DOHH2 (cell line): ENCODE data around the gene CARNS1.

Experiments
- H3F3A ChIP-seq: fragments of 200-600 bp; sonication (generic), shearing (Covaris generic); 2 replicates; pipeline ENCODE4 v1.6.0; 2016; ENCODE audit warnings: antibody characterized with exemption, mild to moderate bottlenecking; ENCODE audit not compliant: control insufficient read depth, insufficient read depth
- H3K27ac ChIP-seq: fragments of 200-600 bp; sonication (generic); 2 replicates; pipeline ENCODE4 v1.5.1; 2014; ENCODE audit warnings: low read depth, mild to moderate bottlenecking, low read length, moderate library complexity
- H3K27me3 ChIP-seq: fragments of 200-600 bp; sonication (generic); 2 replicates; pipeline ENCODE4 v1.6.1; 2014; ENCODE audit warnings: mild to moderate bottlenecking, low read length, mixed read lengths; ENCODE audit not compliant: control insufficient read depth
- H3K36me3 ChIP-seq: fragments of 200-600 bp; sonication (generic); 2 replicates; pipeline ENCODE4 v1.6.1; 2014; ENCODE audit warnings: mild to moderate bottlenecking, low read length, moderate library complexity, mixed read lengths; ENCODE audit not compliant: control insufficient read depth
- H3K4me1 ChIP-seq: fragments of 200-600 bp; sonication (generic); 2 replicates; pipeline ENCODE4 v1.6.1; 2014; ENCODE audit warnings: mild to moderate bottlenecking, low read length, mixed read lengths; ENCODE audit not compliant: control insufficient read depth
- H3K4me2 ChIP-seq: fragments of 200-600 bp; sonication (generic); 2 replicates; pipeline ENCODE4 v1.6.0; 2014; ENCODE audit warnings: mild to moderate bottlenecking, low read length, moderate library complexity
- H3K4me3 ChIP-seq: fragments of 200-600 bp; sonication (generic); 2 replicates; pipeline ENCODE4 v1.5.1; 2014; ENCODE audit warnings: mild to moderate bottlenecking, low read length, mixed read lengths
- H3K79me2 ChIP-seq: fragments of 200-600 bp; sonication (generic); 2 replicates; pipeline ENCODE4 v1.6.1; 2014; ENCODE audit warnings: mild to moderate bottlenecking, low read length, mixed read lengths; ENCODE audit not compliant: control insufficient read depth
- H3K9me2 ChIP-seq: fragments of 200-600 bp; sonication (generic); replicated peaks from 2 replicates; pipeline ENCODE4 v1.6.1; 2014; ENCODE audit warnings: mild to moderate bottlenecking, low read length, mixed read lengths; ENCODE audit not compliant: control insufficient read depth
- H3K9me3 ChIP-seq: fragments of 200-600 bp; sonication (generic); 2 replicates; pipeline ENCODE4 v1.6.1; 2014; ENCODE audit warnings: antibody characterized with exemption, low read length, mixed read lengths; ENCODE audit not compliant: control insufficient read depth, insufficient read depth
- H4K20me1 ChIP-seq: fragments of 200-600 bp; sonication (generic); 2 replicates; pipeline ENCODE4 v1.6.0; 2014; ENCODE audit warnings: low read depth, mild to moderate bottlenecking, antibody characterized with exemption, low read length, moderate library complexity; ENCODE audit not compliant: control insufficient read depth, insufficient read depth
- CTCF ChIP-seq: fragments of 200-600 bp; sonication (generic); IDR thresholded peaks from one replicate; pipeline ENCODE4 v1.5.1; 2014; ENCODE audit warnings: antibody characterized with exemption, mild to moderate bottlenecking, low read depth, low read length; ENCODE audit not compliant: poor library complexity, severe bottlenecking
- EZH2phosphoT487 ChIP-seq: fragments of 200-600 bp; sonication (generic); IDR thresholded peaks from 2 replicates; pipeline ENCODE4 v1.6.1; 2017; ENCODE audit warnings: borderline replicate concordance, mild to moderate bottlenecking, antibody characterized with exemption, low read length, moderate library complexity, mixed read lengths

CARNS1 gene

GRCh38 chr11:67470337-67471002 lies 55.0 kb downstream of the CARNS1 start:
- Histone ChIP-seq H4K20me1 (no peaks in the 10 kb centered on the region), H3K4me1 (peaks cover 59% of the 10 kb centered on the region), H3F3A (peaks cover 3% of the 10 kb centered on the region; the same call in 1 of the 2 replicates), H3K36me3 (peaks cover 5% of the 10 kb centered on the region), H3K27ac (no peak overlapping the region), H3K9me2 (no peaks in the 10 kb centered on the region), H3K9me3 (no peaks in the 10 kb centered on the region), H3K4me2 (no peak overlapping the region), H3K79me2 (peaks cover 15% of the 10 kb centered on the region), H3K27me3 (no peaks in the 10 kb centered on the region), H3K4me3 (no peak overlapping the region)
- TF ChIP-seq CTCF (no peak), EZH2phosphoT487 (no peak)

GRCh38 chr11:67472882-67473281 lies 57.4 kb downstream of the CARNS1 start:
- Histone ChIP-seq H3K9me2 (no peaks in the 10 kb centered on the region), H3K9me3 (no peaks in the 10 kb centered on the region), H3F3A (no peaks in the 10 kb centered on the region), H3K27ac (no peak overlapping the region), H3K36me3 (no peaks in the 10 kb centered on the region), H3K4me1 (peaks cover 39% of the 10 kb centered on the region), H3K4me2 (no peak overlapping the region), H3K4me3 (no peak overlapping the region), H3K79me2 (peaks cover 11% of the 10 kb centered on the region), H4K20me1 (no peaks in the 10 kb centered on the region), H3K27me3 (no peaks in the 10 kb centered on the region)
- TF ChIP-seq CTCF (no peak), EZH2phosphoT487 (no peak)
